HepG2 (cell line): Measurements from ENCODE around the gene IBA57. TPM values are rescaled to one million over a fixed set of nuclear protein-coding genes. Genes with fewer than 3 reads are reported as not detected.
A peak's percentile ranks its signal among the peaks of the same experiment; 100 is the strongest.

Source experiments
- CBX2 ChIP-seq, 2 experiments: fragments of 200-600 bp in 1 of 2; sonication (generic); formaldehyde crosslinking in 1 of 2; IDR thresholded peaks; 2 replicates each; pipeline versions ENCODE4 v1.7.0 to v1.8.1; 2018 to 2022; ENCODE audit warnings: low read depth in 2 of 2, low read length in 1 of 2, mild to moderate bottlenecking in 1 of 2, missing genetic modification reagents in 1 of 2
- ERF ChIP-seq: IDR thresholded peaks from 2 replicates; pipeline ENCODE4 v1.6.1; 2018; ENCODE audit warnings: missing biosample characterization, missing genetic modification reagents
- FOXK1 ChIP-seq: sonication (generic); formaldehyde crosslinking; IDR thresholded peaks from 2 replicates; pipeline ENCODE4 v1.4.0; 2020; ENCODE audit warnings: low read depth, missing genetic modification reagents, borderline replicate concordance
- FOXP4 ChIP-seq: sonication (generic); formaldehyde crosslinking; IDR thresholded peaks from 2 replicates; pipeline ENCODE4 v1.4.0; 2020; ENCODE audit warnings: missing genetic modification reagents
- GZF1 ChIP-seq: sonication (generic); formaldehyde crosslinking; IDR thresholded peaks from 2 replicates; pipeline ENCODE4 v1.5.1; 2020; ENCODE audit warnings: mild to moderate bottlenecking, missing genetic modification reagents
- HNF1B ChIP-seq: sonication (generic); formaldehyde crosslinking; IDR thresholded peaks from 2 replicates; pipeline ENCODE4 v1.5.1; 2020; ENCODE audit warnings: mild to moderate bottlenecking, moderate library complexity, missing genetic modification reagents
- IKZF5 ChIP-seq: IDR thresholded peaks from 2 replicates; pipeline ENCODE4 v1.6.1; 2018; ENCODE audit warnings: missing genetic modification reagents, mild to moderate bottlenecking, missing compliant biosample characterization
- MAFF ChIP-seq: IDR thresholded peaks from 2 replicates; pipeline ENCODE4 v1.6.1; 2011; ENCODE audit warnings: low read depth, low read length, improper control_type of control experiment
- PLSCR1 ChIP-seq: sonication (generic); formaldehyde crosslinking; IDR thresholded peaks from 2 replicates; pipeline ENCODE4 v1.5.0; 2020; ENCODE audit warnings: missing genetic modification reagents, mild to moderate bottlenecking, borderline replicate concordance
- POLR2AphosphoS5 ChIP-seq: IDR thresholded peaks from 2 replicates; pipeline ENCODE4 v1.6.1; 2012; ENCODE audit warnings: low read depth, low read length
- RBAK ChIP-seq: sonication (generic); formaldehyde crosslinking; IDR thresholded peaks from 2 replicates; pipeline ENCODE4 v1.5.1; 2020; ENCODE audit warnings: mild to moderate bottlenecking, missing genetic modification reagents
- RFXAP ChIP-seq: sonication (generic); formaldehyde crosslinking; IDR thresholded peaks from 2 replicates; pipeline ENCODE4 v1.4.0; 2020; ENCODE audit warnings: missing genetic modification reagents, borderline replicate concordance
- ZBTB21 ChIP-seq: sonication (generic); formaldehyde crosslinking; IDR thresholded peaks from 2 replicates; pipeline ENCODE4 v1.4.0; 2020; ENCODE audit warnings: missing genetic modification reagents
- ZKSCAN5 ChIP-seq: sonication (generic); formaldehyde crosslinking; IDR thresholded peaks from 2 replicates; pipeline ENCODE4 v1.5.1; 2020; ENCODE audit warnings: mild to moderate bottlenecking, missing genetic modification reagents
- ZMAT3 ChIP-seq: sonication (generic); formaldehyde crosslinking; conservative IDR thresholded peaks from 2 replicates; pipeline ENCODE4 v1.7.0; 2021; ENCODE audit warnings: missing genetic modification reagents
- ZNF256 ChIP-seq: sonication (generic); formaldehyde crosslinking; conservative IDR thresholded peaks from 2 replicates; pipeline ENCODE4 v1.4.0; 2020; ENCODE audit warnings: missing genetic modification reagents
- ZNF510 ChIP-seq: sonication (generic); formaldehyde crosslinking; IDR thresholded peaks from 2 replicates; pipeline ENCODE4 v1.4.0; 2020; ENCODE audit warnings: low read depth, mild to moderate bottlenecking, missing genetic modification reagents
- ZNF709 ChIP-seq: sonication (generic); formaldehyde crosslinking; IDR thresholded peaks from 2 replicates; pipeline ENCODE4 v1.5.0; 2020; ENCODE audit warnings: mild to moderate bottlenecking, missing genetic modification reagents
- ZNF800 ChIP-seq: sonication (generic); formaldehyde crosslinking; IDR thresholded peaks from 2 replicates; pipeline ENCODE4 v1.4.0; 2020; ENCODE audit warnings: missing genetic modification reagents
- ZNF841 ChIP-seq: sonication (generic); formaldehyde crosslinking; IDR thresholded peaks from 2 replicates; pipeline ENCODE4 v1.8.1; 2023; ENCODE audit warnings: missing genetic modification reagents, borderline replicate concordance
- ZSCAN31 ChIP-seq: sonication (generic); formaldehyde crosslinking; IDR thresholded peaks from 2 replicates; pipeline ENCODE4 v1.5.0; 2020; ENCODE audit warnings: low read depth, mild to moderate bottlenecking, missing genetic modification reagents
- polyA plus RNA-seq, 8 experiments: library from polyadenylated mRNA; depleted of rRNA in 3 of 8; stranded (reverse) in 7 of 8; unstranded in 1 of 8; fragments of >200 nt; fragmentation: Illumina TruSeq in 4 of 8; extraction: Trizol in 4 of 8; gene quantifications; 2 replicates each; pipeline versions ENCODE4 v1.2.1 to v1.2.3, GENCODE V29; 2011 to 2016; ENCODE audit warnings: low read depth in 4 of 8, missing spikeins in 1 of 8, mixed read lengths in 1 of 8; ENCODE audit not compliant: insufficient read depth in 1 of 8
- total RNA-seq, 5 experiments: library from RNA; depleted of rRNA; stranded (reverse); fragments of >200 nt; fragmentation: Illumina TruSeq; extraction: Trizol; gene quantifications; 2 replicates each; pipeline ENCODE4 v1.2.3, GENCODE V29; 2016; ENCODE audit warnings: low read depth in 1 of 5

Gene IBA57
- total and polyA plus RNA-seq, 2 of the 13 experiments (the other 11 are each of a cell fraction or from before 2014, with no cell fraction given), result 2.3 to 10.2 TPM

GRCh38 chr1:228139931-228140723 lies 25.5 kb upstream of the IBA57 start, which contains the start of gene GUK1 (continued):
- TF ChIP-seq CBX2 (IDR thresholded peaks at IDR 0.05; ENCODE audit: low read depth, low read length), result peak; percentile 91; the same call in 1 of the 2 replicates
- TF ChIP-seq CBX2 (CRISPR knock-in tag; IDR thresholded peaks at IDR 0.05; ENCODE audit: low read depth), result no peak
- TF ChIP-seq ZSCAN31 (CRISPR knock-in tag), result peak; percentile 89
- TF ChIP-seq ZNF709 (CRISPR knock-in tag), result peak; percentile 80
- no peak for TF ChIP-seq GZF1 (CRISPR knock-in tag)
- no peak for TF ChIP-seq ZNF841 (CRISPR knock-in tag)
- no peak for TF ChIP-seq PLSCR1
- peak; percentile 73; the same call in 1 of the 2 replicates for TF ChIP-seq IKZF5 (CRISPR knock-in tag)
- TF ChIP-seq RBAK (CRISPR knock-in tag), result peak; percentile 44; the same call in 1 of the 2 replicates
- no peak for TF ChIP-seq ZNF256 (CRISPR knock-in tag)
- TF ChIP-seq FOXP4 (CRISPR knock-in tag), result peak; percentile 66; the same call in 1 of the 2 replicates
- 0 out of 2 replicates have a peak, but pooled peaks have one; percentile 28 for TF ChIP-seq ZMAT3 (CRISPR knock-in tag)
- TF ChIP-seq ERF (CRISPR knock-in tag), result peak; percentile 79; the same call in 1 of the 2 replicates
- no peak for TF ChIP-seq ZKSCAN5 (CRISPR knock-in tag)
- peak; percentile 87 for TF ChIP-seq HNF1B (CRISPR knock-in tag)
- peak; percentile 33 for TF ChIP-seq ZNF510 (CRISPR knock-in tag)
- no peak for TF ChIP-seq MAFF
- peak; percentile 58 for TF ChIP-seq POLR2AphosphoS5
- TF ChIP-seq FOXK1 (CRISPR knock-in tag), result peak; percentile 78; the same call in 1 of the 2 replicates
- peak; percentile 34 for TF ChIP-seq ZNF800
- TF ChIP-seq ZBTB21 (CRISPR knock-in tag), result peak; percentile 99
- peak; percentile 81 for TF ChIP-seq RFXAP (CRISPR knock-in tag)
